Measurements from ENCODE around the gene FUT8.

Gene FUT8

DNA sequence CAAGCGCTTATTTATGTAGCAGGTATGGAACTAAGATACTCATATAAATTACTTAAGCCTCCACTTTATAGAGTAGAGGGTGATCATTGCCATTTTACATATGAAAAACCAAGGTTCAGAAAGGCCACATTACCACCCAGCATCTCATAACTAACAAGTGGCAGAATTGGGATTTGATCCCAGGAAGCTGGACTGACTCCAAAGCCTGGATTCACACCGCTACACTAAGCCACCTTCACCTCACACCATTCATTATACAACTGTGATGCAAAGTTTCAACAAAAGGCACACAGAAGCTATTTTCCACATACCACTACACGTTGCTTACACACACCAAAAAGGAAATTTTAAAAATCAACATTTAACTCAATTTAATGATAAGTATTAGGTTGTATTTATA lies 370.6 kb downstream of the FUT8 start:
- DNase-seq = no peak

GRCh38 chr14:65783576-65783975 lies 371.0 kb downstream of the FUT8 start:
- DNase-seq = no peak

GRCh38 chr14:65784574-65784973 lies 372.0 kb downstream of the FUT8 start:
- DNase-seq = no peak

- DNase-seq = no peak
Measured at GRCh38 chr14:65787461-65787860, 374.9 kb downstream of the FUT8 start.

- no peak for DNase-seq
Measured at GRCh38 chr14:65788876-65789275, 376.3 kb downstream of the FUT8 start.

DNA sequence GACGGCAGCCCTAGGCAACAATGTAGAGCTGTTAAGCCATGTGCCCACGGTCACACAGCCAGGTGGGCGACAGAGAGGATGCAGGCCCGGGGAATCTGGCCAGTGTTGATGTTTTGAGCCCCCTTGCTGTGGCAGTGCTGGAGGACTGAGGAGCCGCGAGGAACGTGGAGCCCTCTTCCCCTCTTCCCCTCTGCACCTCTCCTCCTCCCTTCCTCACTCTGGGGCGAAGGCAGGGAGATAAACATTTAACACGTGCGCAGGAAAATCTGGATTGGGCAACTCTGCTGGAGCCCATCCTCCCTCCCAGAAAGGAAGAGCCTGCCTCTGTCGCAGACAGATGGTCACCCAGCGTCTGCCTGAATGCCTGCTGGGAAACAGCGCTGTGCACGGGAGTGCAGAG lies 376.8 kb downstream of the FUT8 start:
- DNase-seq = no peak

- no peak for DNase-seq
Measured at GRCh38 chr14:65790172-65790815, 377.8 kb downstream of the FUT8 start.

- peak; percentile 3 for DNase-seq
Measured at GRCh38 chr14:65791191-65791981, 378.9 kb downstream of the FUT8 start.

GRCh38 chr14:65792208-65792905 lies 379.8 kb downstream of the FUT8 start:
- no peak for DNase-seq

Data from CD4-positive, alpha-beta T cell treated with Interleukin-4 for 4 hours (primary cell).